Smooth muscle cell (in vitro differentiated cells): ENCODE data around the gene SH3BP2. TPM values are rescaled to one million over a fixed set of nuclear protein-coding genes. Genes with fewer than 3 reads are reported as not detected.
A peak's percentile ranks its signal among the peaks of the same experiment; 100 is the strongest.

ENCODE experiments used
- DNase-seq: peaks from one replicate; lab custom pipeline; 2025; ENCODE audit not compliant: unreplicated experiment; lab: John Stamatoyannopoulos, UW
- H2AFZ ChIP-seq: fragments of 200-600 bp; sonication (generic); 2 replicates; pipeline ENCODE4 v1.6.0; 2016; ENCODE audit warnings: antibody characterized with exemption, low read depth, mild to moderate bottlenecking
- H3F3A ChIP-seq: fragments of 200-600 bp; sonication (generic); 2 replicates; pipeline ENCODE4 v1.6.0; 2017; ENCODE audit warnings: antibody characterized with exemption, low read depth
- H3K27ac ChIP-seq: fragments of 200-600 bp; sonication (generic); 2 replicates; pipeline ENCODE4 v1.5.1; 2016; ENCODE audit warnings: low read depth, mild to moderate bottlenecking
- H3K27me3 ChIP-seq: fragments of 200-600 bp; sonication (generic); 2 replicates; pipeline ENCODE4 v1.6.1; 2016; ENCODE audit warnings: low read depth, mild to moderate bottlenecking
- H3K36me3 ChIP-seq: fragments of 200-600 bp; sonication (generic); 2 replicates; pipeline ENCODE4 v1.5.1; 2016; ENCODE audit warnings: low read depth
- H3K4me1 ChIP-seq: fragments of 200-600 bp; sonication (generic); 2 replicates; pipeline ENCODE4 v1.5.1; 2016; ENCODE audit warnings: low read depth
- H3K4me2 ChIP-seq: fragments of 200-600 bp; sonication (generic); 2 replicates; pipeline ENCODE4 v1.6.0; 2016; ENCODE audit warnings: mild to moderate bottlenecking
- H3K4me3 ChIP-seq: fragments of 200-600 bp; sonication (generic); 2 replicates; pipeline ENCODE4 v1.5.1; 2016; ENCODE audit warnings: mild to moderate bottlenecking
- H3K79me2 ChIP-seq: fragments of 200-600 bp; sonication (generic); 2 replicates; pipeline ENCODE4 v1.6.0; 2016; ENCODE audit warnings: low read depth, mild to moderate bottlenecking
- H3K9ac ChIP-seq: fragments of 200-600 bp; sonication (generic); 2 replicates; pipeline ENCODE4 v1.6.0; 2016; ENCODE audit warnings: low read depth
- H3K9me3 ChIP-seq: fragments of 200-600 bp; sonication (generic); replicated peaks from 2 replicates; pipeline ENCODE4 v1.5.1; 2016; ENCODE audit warnings: low read depth
- H4K20me1 ChIP-seq: fragments of 200-600 bp; sonication (generic); 2 replicates; pipeline ENCODE4 v1.6.0; 2016; ENCODE audit warnings: low read depth
- WGBS: methylation state at CpG from one replicate; pipeline ENCODE4 v1.1.7; 2016; ENCODE audit warnings: low lambda C conversion rate; 5-methylcytosine and 5-hydroxymethylcytosine counted together
- polyA plus RNA-seq: library from polyadenylated mRNA; unstranded; fragments of >200 nt; fragmentation: Nextera tagmentation; extraction: Ambion mirVana; gene quantifications from 2 replicates; pipeline ENCODE4 v1.2.1, GENCODE V29; 2016
- total RNA-seq: library from RNA; depleted of rRNA; stranded (reverse); fragments of >200 nt; gene quantifications from 2 replicates; pipeline ENCODE4 v1.2.3, GENCODE V29; 2014
- TF ChIP-seq, protein P1 (sequence below): fragments of 200-600 bp; sonication (generic); IDR thresholded peaks from 2 replicates; pipeline ENCODE4 v1.5.1; 2017; ENCODE audit warnings: borderline replicate concordance, mild to moderate bottlenecking, antibody characterized with exemption; ENCODE audit not compliant: insufficient read depth, poor library complexity, severe bottlenecking

Gene SH3BP2
- total and polyA plus RNA-seq, 2 experiments from 2014 or later, result 17.3 to 19.3 TPM

- H3K27me3 ChIP-seq, result no peaks in the 10 kb centered on the region
- no peak for DNase-seq
- H3K79me2 ChIP-seq, result peaks cover 100% of the 10 kb centered on the region
- H3K4me2 ChIP-seq, result no peak overlapping the region
- no peak overlapping the region for H2AFZ ChIP-seq
- TF ChIP-seq, protein P1, sequence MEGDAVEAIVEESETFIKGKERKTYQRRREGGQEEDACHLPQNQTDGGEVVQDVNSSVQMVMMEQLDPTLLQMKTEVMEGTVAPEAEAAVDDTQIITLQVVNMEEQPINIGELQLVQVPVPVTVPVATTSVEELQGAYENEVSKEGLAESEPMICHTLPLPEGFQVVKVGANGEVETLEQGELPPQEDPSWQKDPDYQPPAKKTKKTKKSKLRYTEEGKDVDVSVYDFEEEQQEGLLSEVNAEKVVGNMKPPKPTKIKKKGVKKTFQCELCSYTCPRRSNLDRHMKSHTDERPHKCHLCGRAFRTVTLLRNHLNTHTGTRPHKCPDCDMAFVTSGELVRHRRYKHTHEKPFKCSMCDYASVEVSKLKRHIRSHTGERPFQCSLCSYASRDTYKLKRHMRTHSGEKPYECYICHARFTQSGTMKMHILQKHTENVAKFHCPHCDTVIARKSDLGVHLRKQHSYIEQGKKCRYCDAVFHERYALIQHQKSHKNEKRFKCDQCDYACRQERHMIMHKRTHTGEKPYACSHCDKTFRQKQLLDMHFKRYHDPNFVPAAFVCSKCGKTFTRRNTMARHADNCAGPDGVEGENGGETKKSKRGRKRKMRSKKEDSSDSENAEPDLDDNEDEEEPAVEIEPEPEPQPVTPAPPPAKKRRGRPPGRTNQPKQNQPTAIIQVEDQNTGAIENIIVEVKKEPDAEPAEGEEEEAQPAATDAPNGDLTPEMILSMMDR, result no peak
- H3K4me3 ChIP-seq, result no peak overlapping the region
- peaks cover 100% of the 10 kb centered on the region for H4K20me1 ChIP-seq
- peaks cover 38% of the 10 kb centered on the region for H3K4me1 ChIP-seq
- no peaks in the 10 kb centered on the region for H3K36me3 ChIP-seq
- H3K9me3 ChIP-seq, result no peaks in the 10 kb centered on the region
- 93% methylated on average over 3 of the region's 3 CpGs for WGBS
- H3F3A ChIP-seq, result peaks cover 11% of the 10 kb centered on the region
- no peak overlapping the region for H3K27ac ChIP-seq
- no peak overlapping the region for H3K9ac ChIP-seq
Observed at GRCh38 chr4:2859514-2859913, 66.6 kb downstream of the SH3BP2 start.

DNA sequence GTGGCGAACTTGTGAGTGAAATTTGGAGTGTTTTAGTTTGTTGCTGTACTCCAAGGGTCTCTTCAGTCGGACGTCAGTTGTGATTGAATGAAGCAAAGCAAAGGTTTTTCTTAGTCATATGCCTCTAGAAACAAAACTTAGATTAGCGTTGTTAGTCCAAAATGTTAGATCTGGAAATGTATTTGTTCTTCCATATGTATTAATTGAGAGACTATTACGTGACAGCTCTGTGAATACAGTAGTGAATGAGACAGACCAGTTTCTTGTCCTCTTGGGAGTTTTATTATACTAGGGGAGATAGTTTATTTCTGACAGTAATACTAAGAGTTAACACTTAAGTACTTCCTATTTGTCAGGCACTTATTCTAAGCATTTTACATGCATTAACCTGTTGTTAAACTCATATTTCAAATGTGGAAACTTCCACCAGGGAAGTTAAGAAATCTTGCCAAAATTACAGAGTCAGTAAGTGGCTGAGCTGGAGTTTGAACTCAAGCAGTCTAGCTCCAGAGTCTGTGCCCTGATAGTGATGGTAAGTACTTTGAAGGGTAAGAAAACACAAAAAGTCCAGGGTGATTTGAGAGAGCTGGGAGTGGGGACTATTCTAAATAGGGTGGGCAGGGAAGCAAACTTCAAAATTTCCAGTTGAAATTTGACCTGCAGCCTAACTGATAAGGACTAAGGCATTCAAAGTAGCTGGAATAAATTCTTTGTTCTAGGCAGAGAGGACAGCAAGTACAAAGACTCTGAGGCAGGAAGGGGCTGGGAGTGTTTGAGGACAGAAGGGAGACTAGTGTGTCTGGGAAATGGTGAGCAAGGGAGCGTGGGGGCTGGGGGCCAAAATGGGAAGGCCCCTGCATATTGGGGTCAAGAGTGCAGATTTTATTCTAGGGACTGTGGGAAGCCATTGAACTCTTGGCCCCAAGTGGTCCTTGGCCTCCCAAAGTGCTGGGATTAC, 67.8 kb downstream of the SH3BP2 start:
- Histone ChIP-seq H3K4me2 (peak overlapping the region; percentile 57), H3K4me1 (peaks cover 45% of the 10 kb centered on the region), H4K20me1 (peaks cover 100% of the 10 kb centered on the region), H3K9me3 (no peaks in the 10 kb centered on the region), H3K27ac (peak overlapping the region; percentile 63), H3K4me3 (no peak overlapping the region), H3K9ac (no peak overlapping the region), H3F3A (peaks cover 12% of the 10 kb centered on the region), H3K27me3 (no peaks in the 10 kb centered on the region), H2AFZ (no peak overlapping the region), H3K79me2 (peaks cover 100% of the 10 kb centered on the region), H3K36me3 (no peaks in the 10 kb centered on the region)
- 77% methylated on average over 6 of the region's 6 CpGs for WGBS
- DNase-seq, result no peak
- TF ChIP-seq, protein P1, result no peak

GRCh38 chr4:2861631-2862436, 68.9 kb downstream of the SH3BP2 start:
- Histone ChIP-seq H3K4me3 (no peak overlapping the region), H3K36me3 (no peaks in the 10 kb centered on the region), H3F3A (peaks cover 17% of the 10 kb centered on the region), H3K4me1 (peaks cover 48% of the 10 kb centered on the region), H3K9me3 (no peaks in the 10 kb centered on the region), H3K79me2 (peaks cover 100% of the 10 kb centered on the region), H3K9ac (no peak overlapping the region), H3K4me2 (peak overlapping the region; percentile 57), H4K20me1 (peaks cover 100% of the 10 kb centered on the region), H3K27me3 (no peaks in the 10 kb centered on the region), H3K27ac (peak overlapping the region; percentile 63), H2AFZ (no peak overlapping the region)
- WGBS, result 78% methylated on average over 4 of the region's 4 CpGs
- TF ChIP-seq, protein P1, result no peak
- no peak for DNase-seq
